DOHH2 (cell line): ENCODE data around the gene MAP2K7.

Experiments
- H3F3A ChIP-seq: fragments of 200-600 bp; sonication (generic), shearing (Covaris generic); 2 replicates; pipeline ENCODE4 v1.6.0; 2016; ENCODE audit warnings: antibody characterized with exemption, mild to moderate bottlenecking; ENCODE audit not compliant: control insufficient read depth, insufficient read depth
- H3K27ac ChIP-seq: fragments of 200-600 bp; sonication (generic); 2 replicates; pipeline ENCODE4 v1.5.1; 2014; ENCODE audit warnings: low read depth, mild to moderate bottlenecking, low read length, moderate library complexity
- H3K27me3 ChIP-seq: fragments of 200-600 bp; sonication (generic); 2 replicates; pipeline ENCODE4 v1.6.1; 2014; ENCODE audit warnings: mild to moderate bottlenecking, low read length, mixed read lengths; ENCODE audit not compliant: control insufficient read depth
- H3K36me3 ChIP-seq: fragments of 200-600 bp; sonication (generic); 2 replicates; pipeline ENCODE4 v1.6.1; 2014; ENCODE audit warnings: mild to moderate bottlenecking, low read length, moderate library complexity, mixed read lengths; ENCODE audit not compliant: control insufficient read depth
- H3K4me1 ChIP-seq: fragments of 200-600 bp; sonication (generic); 2 replicates; pipeline ENCODE4 v1.6.1; 2014; ENCODE audit warnings: mild to moderate bottlenecking, low read length, mixed read lengths; ENCODE audit not compliant: control insufficient read depth
- H3K4me2 ChIP-seq: fragments of 200-600 bp; sonication (generic); 2 replicates; pipeline ENCODE4 v1.6.0; 2014; ENCODE audit warnings: mild to moderate bottlenecking, low read length, moderate library complexity
- H3K4me3 ChIP-seq: fragments of 200-600 bp; sonication (generic); 2 replicates; pipeline ENCODE4 v1.5.1; 2014; ENCODE audit warnings: mild to moderate bottlenecking, low read length, mixed read lengths
- H3K79me2 ChIP-seq: fragments of 200-600 bp; sonication (generic); 2 replicates; pipeline ENCODE4 v1.6.1; 2014; ENCODE audit warnings: mild to moderate bottlenecking, low read length, mixed read lengths; ENCODE audit not compliant: control insufficient read depth
- H3K9me2 ChIP-seq: fragments of 200-600 bp; sonication (generic); replicated peaks from 2 replicates; pipeline ENCODE4 v1.6.1; 2014; ENCODE audit warnings: mild to moderate bottlenecking, low read length, mixed read lengths; ENCODE audit not compliant: control insufficient read depth
- H3K9me3 ChIP-seq: fragments of 200-600 bp; sonication (generic); 2 replicates; pipeline ENCODE4 v1.6.1; 2014; ENCODE audit warnings: antibody characterized with exemption, low read length, mixed read lengths; ENCODE audit not compliant: control insufficient read depth, insufficient read depth
- H4K20me1 ChIP-seq: fragments of 200-600 bp; sonication (generic); 2 replicates; pipeline ENCODE4 v1.6.0; 2014; ENCODE audit warnings: low read depth, mild to moderate bottlenecking, antibody characterized with exemption, low read length, moderate library complexity; ENCODE audit not compliant: control insufficient read depth, insufficient read depth
- CTCF ChIP-seq: fragments of 200-600 bp; sonication (generic); IDR thresholded peaks from one replicate; pipeline ENCODE4 v1.5.1; 2014; ENCODE audit warnings: antibody characterized with exemption, mild to moderate bottlenecking, low read depth, low read length; ENCODE audit not compliant: poor library complexity, severe bottlenecking
- EZH2phosphoT487 ChIP-seq: fragments of 200-600 bp; sonication (generic); IDR thresholded peaks from 2 replicates; pipeline ENCODE4 v1.6.1; 2017; ENCODE audit warnings: borderline replicate concordance, mild to moderate bottlenecking, antibody characterized with exemption, low read length, moderate library complexity, mixed read lengths

MAP2K7 gene

DNA sequence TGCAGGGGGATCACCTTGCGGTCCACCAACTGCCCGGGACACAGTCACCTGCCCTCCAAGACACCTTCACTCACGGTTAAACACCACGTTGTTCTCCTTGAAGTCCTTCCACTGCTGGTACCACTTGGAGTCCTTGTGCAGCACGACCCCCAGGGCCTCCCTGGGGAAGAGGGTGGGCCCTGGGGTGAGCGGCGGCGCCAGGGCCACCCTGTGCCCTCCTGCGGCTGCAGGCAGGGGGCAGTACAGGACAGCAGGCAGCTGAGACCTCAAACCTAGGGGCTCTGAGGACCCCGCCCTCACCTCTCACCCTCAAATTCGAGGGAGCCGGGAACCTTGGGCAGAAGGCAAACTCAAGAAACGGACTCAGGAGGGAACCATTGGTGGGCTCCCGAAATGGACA is 29.7 kb downstream of the MAP2K7 start:
- Histone ChIP-seq H3K27me3 (no peaks in the 10 kb centered on the region), H3K9me2 (no peaks in the 10 kb centered on the region), H4K20me1 (no peaks in the 10 kb centered on the region), H3K4me3 (no peak overlapping the region), H3F3A (peaks cover 6% of the 10 kb centered on the region; the same call in 1 of the 2 replicates), H3K4me2 (no peak overlapping the region), H3K27ac (no peak overlapping the region), H3K4me1 (no peaks in the 10 kb centered on the region), H3K79me2 (peaks cover 9% of the 10 kb centered on the region; the same call in 1 of the 2 replicates), H3K9me3 (no peaks in the 10 kb centered on the region), H3K36me3 (peaks cover 82% of the 10 kb centered on the region)
- TF ChIP-seq CTCF (peak; percentile 34), EZH2phosphoT487 (no peak)

- Histone ChIP-seq H3F3A (no peaks in the 10 kb centered on the region), H3K9me3 (no peaks in the 10 kb centered on the region), H4K20me1 (no peaks in the 10 kb centered on the region), H3K4me2 (no peak overlapping the region), H3K9me2 (no peaks in the 10 kb centered on the region), H3K27me3 (no peaks in the 10 kb centered on the region), H3K79me2 (peaks cover 12% of the 10 kb centered on the region), H3K36me3 (peaks cover 84% of the 10 kb centered on the region), H3K27ac (no peak overlapping the region), H3K4me3 (no peak overlapping the region), H3K4me1 (no peaks in the 10 kb centered on the region)
- no peak for TF ChIP-seq CTCF
- TF ChIP-seq EZH2phosphoT487: no peak
Observed at GRCh38 chr19:7933828-7934725, 30.4 kb downstream of the MAP2K7 start.

- no peaks in the 10 kb centered on the region for H3K4me1 ChIP-seq
- H3K9me2 ChIP-seq: no peaks in the 10 kb centered on the region
- H3F3A ChIP-seq: no peaks in the 10 kb centered on the region
- H4K20me1 ChIP-seq: no peaks in the 10 kb centered on the region
- H3K4me3 ChIP-seq: no peak overlapping the region
- no peak for TF ChIP-seq CTCF
- TF ChIP-seq EZH2phosphoT487: no peak
- peaks cover 81% of the 10 kb centered on the region for H3K36me3 ChIP-seq
- H3K4me2 ChIP-seq: no peak overlapping the region
- no peaks in the 10 kb centered on the region for H3K9me3 ChIP-seq
- H3K27ac ChIP-seq: no peak overlapping the region
- H3K79me2 ChIP-seq: peaks cover 13% of the 10 kb centered on the region
- no peaks in the 10 kb centered on the region for H3K27me3 ChIP-seq
Observed at GRCh38 chr19:7934766-7935165, 31.1 kb downstream of the MAP2K7 start.
